CD4-positive, alpha-beta memory T cell (primary cell): ENCODE data around the gene PHACTR3. TPM values are rescaled to one million over a fixed set of nuclear protein-coding genes. Genes with fewer than 3 reads are reported as not detected.

ENCODE experiments used
- CTCF ChIA-PET: fragments of 350-600 bp; sonication (Branson Sonifier 250); formaldehyde crosslinking; loops from one replicate; lab custom pipeline; 2021; ENCODE audit warnings: inconsistent platforms; ENCODE audit not compliant: partially characterized antibody; lab: Charles Lee
- POLR2A ChIA-PET: fragments of 350-600 bp; sonication (Branson Sonifier 250); formaldehyde crosslinking; loops from one replicate; lab custom pipeline; 2021; ENCODE audit not compliant: partially characterized antibody; lab: Charles Lee
- DNase-seq, 5 donors: peaks; one replicate each; pipeline versions ENCODE4 v3.0.0 to v3.0.0-alpha.2; 2020 to 2022; ENCODE audit warnings: mixed read lengths in 1 of 5
- H3K27ac ChIP-seq: one replicate; pipeline ENCODE4 v1.7.0; 2013; ENCODE audit warnings: low read depth, low read length
- H3K27me3 ChIP-seq: 2 replicates; pipeline ENCODE4 v1.7.0; 2013; ENCODE audit warnings: mild to moderate bottlenecking, low read length, moderate library complexity; ENCODE audit not compliant: insufficient read depth
- H3K36me3 ChIP-seq: 2 replicates; pipeline ENCODE4 v1.7.0; 2013; ENCODE audit warnings: mild to moderate bottlenecking, low read length, moderate library complexity; ENCODE audit not compliant: insufficient read depth
- H3K4me1 ChIP-seq: 2 replicates; pipeline ENCODE4 v1.7.0; 2013; ENCODE audit warnings: mild to moderate bottlenecking, low read length, moderate library complexity; ENCODE audit not compliant: insufficient read depth
- H3K4me3 ChIP-seq, 2 donors: one replicate each; pipeline ENCODE4 v1.7.0; 2013; ENCODE audit warnings: low read length in 2 of 2, mild to moderate bottlenecking in 1 of 2
- H3K9me3 ChIP-seq, 2 donors: one replicate each; pipeline ENCODE4 v1.7.0; 2013; ENCODE audit warnings: low read length in 2 of 2, control low read depth in 1 of 2; ENCODE audit not compliant: control insufficient read depth in 1 of 2
- H3K27ac Mint-ChIP-seq, 7 donors: one replicate each; pipeline ENCODE4 v1.8.0; 2020 to 2021; ENCODE audit warnings: mixed read lengths in 7 of 7, mild to moderate bottlenecking in 6 of 7, inconsistent platforms in 3 of 7, moderate library complexity in 3 of 7
- H3K27me3 Mint-ChIP-seq, 2 donors: one replicate each; pipeline ENCODE4 v1.8.0; 2020 to 2021; ENCODE audit warnings: mixed read lengths in 2 of 2
- H3K36me3 Mint-ChIP-seq, 2 donors: one replicate each; pipeline ENCODE4 v1.8.0; 2020 to 2021; ENCODE audit warnings: mixed read lengths in 2 of 2, inconsistent platforms in 1 of 2, mild to moderate bottlenecking in 1 of 2
- H3K4me1 Mint-ChIP-seq, 4 donors: one replicate each; pipeline ENCODE4 v1.8.0; 2020 to 2021; ENCODE audit warnings: mixed read lengths in 4 of 4, mild to moderate bottlenecking in 1 of 4
- H3K4me3 Mint-ChIP-seq, 8 donors: one replicate each; pipeline ENCODE4 v1.8.0; 2020 to 2021; ENCODE audit warnings: mixed read lengths in 8 of 8, mild to moderate bottlenecking in 7 of 8, moderate library complexity in 6 of 8, inconsistent platforms in 3 of 8
- H3K9me3 Mint-ChIP-seq, 8 donors: one replicate each; pipeline ENCODE4 v1.8.0; 2020 to 2021; ENCODE audit warnings: mixed read lengths in 8 of 8, mild to moderate bottlenecking in 5 of 8, inconsistent platforms in 3 of 8, moderate library complexity in 1 of 8
- intact Hi-C: fragments of 100-400 bp; cut with micrococcal nuclease; formaldehyde crosslinking; loops from one replicate; pipeline ENCODE4 v1.15.1; 2023
- polyA plus RNA-seq, 2 donors: library from polyadenylated mRNA; unstranded; fragments of 300-500 nt; fragmentation: Illumina TruSeq; gene quantifications; one replicate each; pipeline ENCODE4 v1.2.3, GENCODE V29; 2021
- total RNA-seq, 2 experiments: library from RNA; stranded (reverse); gene quantifications; one replicate each; pipeline ENCODE4 v1.2.3, GENCODE V29; 2021

PHACTR3 gene
- total and polyA plus RNA-seq, 4 experiments from 2014 or later = not detected

GRCh38 chr20:59680852-59681251 is 76.5 kb downstream of the PHACTR3 start:
- no peak overlapping the region for H3K4me3 Mint-ChIP-seq
- Histone ChIP-seq H3K9me3 (no peaks in the 10 kb centered on the region), H3K27ac (no peak overlapping the region), H3K36me3 (no peaks in the 10 kb centered on the region), H3K4me1 (no peaks in the 10 kb centered on the region), H3K4me3 (no peak overlapping the region), H3K27me3 (no peaks in the 10 kb centered on the region)
- no peak overlapping the region for H3K27ac Mint-ChIP-seq
- H3K27me3 Mint-ChIP-seq = peaks cover 2 to 8% of the 10 kb centered on the region in 2 donors
- intact Hi-C loops = no loop called here
- no peak for DNase-seq
- no peaks in the 10 kb centered on the region for H3K4me1 Mint-ChIP-seq
- no peaks in the 10 kb centered on the region for H3K36me3 Mint-ChIP-seq
- H3K9me3 Mint-ChIP-seq = no peaks in the 10 kb centered on the region
- POLR2A ChIA-PET = no interaction called here
- CTCF ChIA-PET = no interaction called here

- POLR2A ChIA-PET = no interaction called here
- no peaks in the 10 kb centered on the region for H3K36me3 ChIP-seq
- H3K27me3 Mint-ChIP-seq = peaks cover 2 to 4% of the 10 kb centered on the region in 2 donors
- CTCF ChIA-PET = no interaction called here
- no peak overlapping the region for H3K4me3 Mint-ChIP-seq
- no peaks in the 10 kb centered on the region for H3K9me3 Mint-ChIP-seq
- no peaks in the 10 kb centered on the region for H3K4me1 ChIP-seq
- no peak overlapping the region for H3K4me3 ChIP-seq
- no peak for DNase-seq
- H3K27me3 ChIP-seq = no peaks in the 10 kb centered on the region
- no peak overlapping the region for H3K27ac ChIP-seq
- intact Hi-C loops = no loop called here
- no peaks in the 10 kb centered on the region for H3K9me3 ChIP-seq
- H3K4me1 Mint-ChIP-seq = no peaks in the 10 kb centered on the region
- peak overlapping the region in 1 of 7 donors; percentile 2 for H3K27ac Mint-ChIP-seq
- H3K36me3 Mint-ChIP-seq = no peaks in the 10 kb centered on the region
These were observed 78.3 kb downstream of the PHACTR3 start for GRCh38 chr20:59682603-59683002.

- H3K4me3 Mint-ChIP-seq = no peak overlapping the region
- Histone ChIP-seq H3K27ac (no peak overlapping the region), H3K4me3 (no peak overlapping the region), H3K27me3 (no peaks in the 10 kb centered on the region), H3K9me3 (no peaks in the 10 kb centered on the region), H3K4me1 (no peaks in the 10 kb centered on the region), H3K36me3 (no peaks in the 10 kb centered on the region)
- no peak for DNase-seq
- H3K36me3 Mint-ChIP-seq = no peaks in the 10 kb centered on the region
- intact Hi-C loops = no loop called here
- H3K4me1 Mint-ChIP-seq = no peaks in the 10 kb centered on the region
- ChIA-PET CTCF (no interaction called here), POLR2A (no interaction called here)
- H3K27ac Mint-ChIP-seq = peak overlapping the region in 1 of 7 donors; percentile 2
- no peaks in the 10 kb centered on the region for H3K9me3 Mint-ChIP-seq
- peaks cover 0 to 2% of the 10 kb centered on the region in 2 donors for H3K27me3 Mint-ChIP-seq
These were observed 78.8 kb downstream of the PHACTR3 start for GRCh38 chr20:59683181-59683580.

GRCh38 chr20:59684685-59685242 is 80.4 kb downstream of the PHACTR3 start:
- H3K27ac Mint-ChIP-seq = no peak overlapping the region
- intact Hi-C loops = no loop called here
- H3K27me3 Mint-ChIP-seq = peaks cover 0 to 2% of the 10 kb centered on the region in 2 donors
- H3K4me3 ChIP-seq = no peak overlapping the region
- no peaks in the 10 kb centered on the region for H3K4me1 Mint-ChIP-seq
- no peaks in the 10 kb centered on the region for H3K4me1 ChIP-seq
- no peaks in the 10 kb centered on the region for H3K9me3 Mint-ChIP-seq
- no peak for DNase-seq
- no peak overlapping the region for H3K27ac ChIP-seq
- H3K4me3 Mint-ChIP-seq = no peak overlapping the region
- no peaks in the 10 kb centered on the region for H3K36me3 ChIP-seq
- ChIA-PET CTCF (no interaction called here), POLR2A (no interaction called here)
- H3K36me3 Mint-ChIP-seq = no peaks in the 10 kb centered on the region
- H3K27me3 ChIP-seq = no peaks in the 10 kb centered on the region
- H3K9me3 ChIP-seq = no peaks in the 10 kb centered on the region

GRCh38 chr20:59686404-59687346 is 82.3 kb downstream of the PHACTR3 start:
- CTCF ChIA-PET = no interaction called here
- Histone ChIP-seq H3K9me3 (no peaks in the 10 kb centered on the region), H3K4me1 (no peaks in the 10 kb centered on the region), H3K27me3 (no peaks in the 10 kb centered on the region), H3K27ac (no peak overlapping the region), H3K36me3 (no peaks in the 10 kb centered on the region), H3K4me3 (no peak overlapping the region)
- POLR2A ChIA-PET = no interaction called here
- H3K27me3 Mint-ChIP-seq = peaks cover 2 to 12% of the 10 kb centered on the region in 2 donors
- H3K4me1 Mint-ChIP-seq = no peaks in the 10 kb centered on the region
- H3K36me3 Mint-ChIP-seq = no peaks in the 10 kb centered on the region
- DNase-seq = no peak
- H3K27ac Mint-ChIP-seq = no peak overlapping the region
- no peaks in the 10 kb centered on the region for H3K9me3 Mint-ChIP-seq
- H3K4me3 Mint-ChIP-seq = no peak overlapping the region
- intact Hi-C loops = no loop called here

GRCh38 chr20:59688356-59688755 is 84.0 kb downstream of the PHACTR3 start:
- ChIA-PET POLR2A (no interaction called here), CTCF (no interaction called here)
- Mint-ChIP-seq H3K27me3 (peaks cover 3 to 22% of the 10 kb centered on the region in 2 donors), H3K36me3 (no peaks in the 10 kb centered on the region), H3K9me3 (no peaks in the 10 kb centered on the region), H3K27ac (no peak overlapping the region), H3K4me3 (no peak overlapping the region), H3K4me1 (no peaks in the 10 kb centered on the region)
- Histone ChIP-seq H3K9me3 (no peaks in the 10 kb centered on the region), H3K4me1 (no peaks in the 10 kb centered on the region), H3K36me3 (no peaks in the 10 kb centered on the region), H3K27me3 (no peaks in the 10 kb centered on the region), H3K4me3 (no peak overlapping the region), H3K27ac (no peak overlapping the region)
- no peak for DNase-seq
- intact Hi-C loops = no loop called here

- DNase-seq = no peak
- Mint-ChIP-seq H3K9me3 (no peaks in the 10 kb centered on the region), H3K27me3 (peaks cover 3 to 22% of the 10 kb centered on the region in 2 donors), H3K27ac (no peak overlapping the region), H3K4me1 (no peaks in the 10 kb centered on the region), H3K4me3 (no peak overlapping the region), H3K36me3 (no peaks in the 10 kb centered on the region)
- H3K36me3 ChIP-seq = no peaks in the 10 kb centered on the region
- H3K9me3 ChIP-seq = no peaks in the 10 kb centered on the region
- ChIA-PET POLR2A (no interaction called here), CTCF (no interaction called here)
- H3K27ac ChIP-seq = no peak overlapping the region
- H3K4me3 ChIP-seq = no peak overlapping the region
- intact Hi-C loops = no loop called here
- H3K27me3 ChIP-seq = no peaks in the 10 kb centered on the region
- no peaks in the 10 kb centered on the region for H3K4me1 ChIP-seq
These were observed 84.7 kb downstream of the PHACTR3 start for GRCh38 chr20:59688999-59689398.
